Breast epithelium (tissue), 4 donors: ENCODE data around the gene HOXD9. TPM values are rescaled to one million over a fixed set of nuclear protein-coding genes. Genes with fewer than 3 reads are reported as not detected.

Source experiments
- DNase-seq, 2 donors: peaks; one replicate each; pipeline ENCODE4 v3.0.0-alpha.2; 2019; ENCODE audit warnings: low spot score in 2 of 2
- H3K27ac ChIP-seq, 2 donors: fragments of 200-600 bp; sonication (generic) in 1 of 2; one replicate each; pipeline ENCODE4 v1.5.1; 2016 to 2019; ENCODE audit warnings: mild to moderate bottlenecking in 1 of 2
- H3K27me3 ChIP-seq, 2 donors: fragments of 200-600 bp; sonication (generic) in 1 of 2; one replicate each; pipeline versions ENCODE4 v1.5.1 to v1.6.0; 2017 to 2019; ENCODE audit warnings: control low read depth in 1 of 2, mild to moderate bottlenecking in 1 of 2
- H3K36me3 ChIP-seq: fragments of 200-600 bp; one replicate; pipeline ENCODE4 v1.5.1; 2019
- H3K4me1 ChIP-seq, 2 donors: fragments of 200-600 bp; sonication (generic); one replicate each; pipeline ENCODE4 v1.5.1; 2016 to 2019; ENCODE audit warnings: control low read depth in 1 of 2
- H3K4me3 ChIP-seq, 3 donors: fragments of 200-600 bp; sonication (generic); 1 replicate in 2 of 3; 2 replicates in 1 of 3; pipeline ENCODE4 v1.5.1; 2016 to 2019; ENCODE audit warnings: mild to moderate bottlenecking in 3 of 3, moderate library complexity in 2 of 3
- H3K9me3 ChIP-seq, 2 donors: fragments of 200-600 bp; sonication (generic) in 1 of 2; one replicate each; pipeline ENCODE4 v1.5.1; 2016 to 2019; ENCODE audit warnings: control low read depth in 1 of 2
- CTCF ChIP-seq, 3 donors: fragments of 450-650 bp; IDR thresholded peaks; one replicate each; pipeline ENCODE4 v1.5.1; 2016 to 2017; ENCODE audit warnings: antibody characterized with exemption in 3 of 3, mild to moderate bottlenecking in 3 of 3, moderate library complexity in 3 of 3
- POLR2A ChIP-seq: fragments of 450-650 bp; IDR thresholded peaks from one replicate; pipeline ENCODE4 v1.6.1; 2016; ENCODE audit warnings: antibody characterized with exemption, mild to moderate bottlenecking, moderate library complexity
- POLR2AphosphoS5 ChIP-seq, 3 donors: sonication (generic); formaldehyde crosslinking; IDR thresholded peaks; one replicate each; pipeline ENCODE4 v1.6.1; 2017; ENCODE audit warnings: antibody characterized with exemption in 3 of 3
- intact Hi-C: fragments of 100-400 bp; cut with DNase I; formaldehyde crosslinking; loops from one replicate; pipeline ENCODE4 v1.15.1; 2023; ENCODE audit warnings: low total_unique reads
- total RNA-seq, 3 donors: library from RNA; depleted of rRNA; stranded (reverse); fragments of >200 nt; gene quantifications; one replicate each; pipeline ENCODE4 v1.1.0, GENCODE V29; 2016

Gene HOXD9
- total RNA-seq, 3 donors from 2014 or later, result 2.4 to 17.0 (median 2.8) TPM

DNA sequence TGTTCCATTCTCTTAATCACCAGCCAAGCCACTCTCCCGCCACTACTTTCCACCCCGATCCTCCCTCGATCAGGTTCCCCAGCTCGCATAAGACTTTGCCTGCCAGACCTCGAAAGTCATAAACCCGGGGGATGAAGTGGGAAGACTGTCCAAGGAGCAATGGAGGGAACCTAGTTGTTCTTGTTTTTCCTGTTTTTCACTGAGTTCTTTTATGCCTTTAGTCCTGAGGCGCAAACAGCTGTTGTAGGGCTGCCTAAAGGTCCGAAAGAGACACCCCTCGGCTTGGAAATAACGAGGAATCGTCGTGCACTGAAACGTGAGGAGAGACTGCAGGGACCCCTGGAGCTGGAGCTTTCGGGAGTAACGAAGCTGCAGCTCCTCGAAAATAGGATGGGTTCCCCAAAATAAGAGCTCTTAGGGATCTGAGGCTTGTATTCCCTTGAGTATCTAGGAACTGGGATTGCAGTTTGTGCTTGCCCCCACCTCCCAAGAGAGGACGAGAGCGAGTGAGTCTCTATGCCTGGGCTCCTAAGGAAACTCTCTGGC, 24.6 kb upstream of the HOXD9 start:
- Histone ChIP-seq H3K4me3 (peak overlapping the region in 2 of 3 donors; percentile 38 to 58), H3K9me3 (no peaks in the 10 kb centered on the region), H3K4me1 (peaks cover 5 to 11% of the 10 kb centered on the region in 2 donors), H3K36me3 (no peaks in the 10 kb centered on the region), H3K27me3 (peaks cover 34 to 99% of the 10 kb centered on the region in 2 donors), H3K27ac (no peak overlapping the region)
- no peak for TF ChIP-seq CTCF (IDR thresholded peaks at IDR 0.05)
- TF ChIP-seq POLR2AphosphoS5 (IDR thresholded peaks at IDR 0.05), result no peak
- TF ChIP-seq POLR2A, result no peak
- intact Hi-C loops, result no loop called here
- no peak for DNase-seq

GRCh38 chr2:176098366-176099158, 24.0 kb upstream of the HOXD9 start:
- no peak overlapping the region for H3K27ac ChIP-seq
- H3K4me3 ChIP-seq, result peak overlapping the region in 1 of 3 donors; percentile 29
- no peaks in the 10 kb centered on the region for H3K36me3 ChIP-seq
- intact Hi-C loops, result no loop called here
- DNase-seq, result no peak
- peaks cover 0 to 6% of the 10 kb centered on the region in 2 donors for H3K4me1 ChIP-seq
- H3K9me3 ChIP-seq, result no peaks in the 10 kb centered on the region
- TF ChIP-seq CTCF (IDR thresholded peaks at IDR 0.05) (no peak), POLR2A (no peak), POLR2AphosphoS5 (IDR thresholded peaks at IDR 0.05) (no peak)
- peaks cover 31 to 99% of the 10 kb centered on the region in 2 donors for H3K27me3 ChIP-seq

- no peak for DNase-seq
- intact Hi-C loops, result no loop called here
- no peak overlapping the region for H3K27ac ChIP-seq
Observed at GRCh38 chr2:176099159-176099727, 23.3 kb upstream of the HOXD9 start.

GRCh38 chr2:176099728-176100546, 22.6 kb upstream of the HOXD9 start, which contains the start of gene HOXD12:
Gene HOXD12, plus strand, starts transcription at chr2:176099795. Its CDS starts 7 bp downstream, at chr2:176099802.
- DNase-seq, result no peak
- H3K4me1 ChIP-seq, result peaks cover 3 to 6% of the 10 kb centered on the region in 2 donors
- no peak within 1 kb of the TSS for H3K27ac ChIP-seq
- no peaks in the 10 kb centered on the region for H3K36me3 ChIP-seq
- H3K4me3 ChIP-seq, result peak within 1 kb of the TSS in 1 of 3 donors; percentile 33
- intact Hi-C loops, result no loop called here
- no peaks in the 10 kb centered on the region for H3K9me3 ChIP-seq
- TF ChIP-seq POLR2AphosphoS5 (IDR thresholded peaks at IDR 0.05), result no peak
- TF ChIP-seq CTCF (IDR thresholded peaks at IDR 0.05), result no peak
- no peak for TF ChIP-seq POLR2A
- peaks cover 35 to 100% of the 10 kb centered on the region in 2 donors for H3K27me3 ChIP-seq

More at GRCh38 chr2:176099159-176099727, 23.3 kb upstream of the HOXD9 start:
- Histone ChIP-seq H3K27me3 (peaks cover 29 to 100% of the 10 kb centered on the region in 2 donors), H3K9me3 (no peaks in the 10 kb centered on the region), H3K4me1 (peaks cover 0 to 6% of the 10 kb centered on the region in 2 donors), H3K4me3 (peak overlapping the region in 1 of 3 donors; percentile 33), H3K36me3 (no peaks in the 10 kb centered on the region)
- TF ChIP-seq POLR2A (no peak), POLR2AphosphoS5 (IDR thresholded peaks at IDR 0.05) (no peak), CTCF (IDR thresholded peaks at IDR 0.05) (no peak)
